Left lobe of liver (tissue), 2 donors: Measurements from ENCODE around the gene ARID3C. TPM values are rescaled to one million over a fixed set of nuclear protein-coding genes. Genes with fewer than 3 reads are reported as not detected.

Experiments used
- ATAC-seq: fragments of 200-7000 bp; cut with Tn5 transposase; one replicate; pipeline ENCODE4 v1.9.1; 2020; ENCODE audit warnings: mild to moderate bottlenecking, moderate library complexity
- DNase-seq: peaks from one replicate; pipeline ENCODE4 v3.0.0-alpha.2; 2020; ENCODE audit warnings: low spot score
- total RNA-seq: library from RNA; stranded (reverse); gene quantifications from one replicate; pipeline ENCODE4 v1.2.1, GENCODE V29; 2021
- donor health status: DM: no; HTN: no; CAD: no; lungs with moderate emphysema.
- donor health status: DM: no; HTN: yes; CAD: no.

Gene ARID3C
- total RNA-seq = 8.8 TPM

- ATAC-seq (peak; percentile 71), DNase-seq (peak; percentile 74)
Observed at GRCh38 chr9:34628656-34629490, at the start of gene ARID3C. ARID3C (minus strand) TSS chr9:34629066; CDS start chr9:34628014, 1,052 bp downstream.

GRCh38 chr9:34675869-34676268, 47.0 kb upstream of the ARID3C start:
- DNase-seq (no peak), ATAC-seq (no peak)

- ATAC-seq (peak; percentile 98), DNase-seq (peak; percentile 84)
Observed at GRCh38 chr9:34675048-34675714, 46.3 kb upstream of the ARID3C start.

- DNase-seq (no peak), ATAC-seq (peak; percentile 24)
Observed at GRCh38 chr9:34674440-34674839, 45.6 kb upstream of the ARID3C start.

GRCh38 chr9:34671307-34671706, 42.4 kb upstream of the ARID3C start:
- no peak for DNase-seq
- ATAC-seq = no peak

GRCh38 chr9:34669809-34670562, 41.1 kb upstream of the ARID3C start:
- no peak for ATAC-seq

GRCh38 chr9:34665381-34666250, 36.8 kb upstream of the ARID3C start:
- ATAC-seq (peak; percentile 84), DNase-seq (peak; percentile 97)

More at GRCh38 chr9:34669809-34670562, 41.1 kb upstream of the ARID3C start:
- no peak for DNase-seq

- ATAC-seq (no peak), DNase-seq (no peak)
Observed at GRCh38 chr9:34665067-34665380, 36.2 kb upstream of the ARID3C start.

- ATAC-seq (peak; percentile 58), DNase-seq (peak; percentile 83)
Observed at GRCh38 chr9:34664281-34665066, 35.6 kb upstream of the ARID3C start.

GRCh38 chr9:34663303-34663605, 34.4 kb upstream of the ARID3C start:
- DNase-seq (no peak), ATAC-seq (no peak)

- DNase-seq (no peak), ATAC-seq (no peak)
Observed at GRCh38 chr9:34662526-34663302, 33.8 kb upstream of the ARID3C start, which contains the start of gene CCL27. CCL27 (minus strand) TSS chr9:34662657; CDS start chr9:34662633, 24 bp downstream.

GRCh38 chr9:34659592-34660253, 30.9 kb upstream of the ARID3C start:
- ATAC-seq = no peak
- DNase-seq = no peak

- DNase-seq = no peak
- ATAC-seq = no peak
Observed at GRCh38 chr9:34658461-34658860, 29.6 kb upstream of the ARID3C start.

GRCh38 chr9:34656992-34657391, 28.1 kb upstream of the ARID3C start:
- ATAC-seq (no peak), DNase-seq (no peak)

- DNase-seq (no peak), ATAC-seq (no peak)
Observed at GRCh38 chr9:34655394-34655793, 26.5 kb upstream of the ARID3C start.

GRCh38 chr9:34654323-34655051, 25.6 kb upstream of the ARID3C start:
- ATAC-seq = peak; percentile 20
- peak; percentile 70 for DNase-seq

GRCh38 chr9:34653151-34654072, 24.5 kb upstream of the ARID3C start:
- ATAC-seq = no peak
- DNase-seq = no peak
